ENCODE results near the gene RTRAF. TPM values are rescaled to one million over a fixed set of nuclear protein-coding genes. Genes with fewer than 3 reads are reported as not detected.

RTRAF gene
- total RNA-seq, 1 experiment from 2014 or later: 350 TPM

GRCh38 chr14:52053044-52053443 is 63.7 kb downstream of the RTRAF start:
- no peak overlapping the region for H2BK120ac ChIP-seq (ENCODE audit: low read depth, low read length, poor library complexity, severe bottlenecking)
- no peak overlapping the region for H3K4me2 ChIP-seq (ENCODE audit: insufficient read depth, insufficient read length, low read length)
- H3K23me2 ChIP-seq (ENCODE audit: insufficient read length, low read depth, low read length, poor library complexity, severe bottlenecking): no peaks in the 10 kb centered on the region
- DNase-seq: no peak
- no peaks in the 10 kb centered on the region for H3K36me3 Mint-ChIP-seq (ENCODE audit: insufficient read depth in 1 of 3, low read depth in 3 of 3)
- H4K20me1 ChIP-seq (ENCODE audit: control insufficient read depth, insufficient read depth, insufficient read length): no peaks in the 10 kb centered on the region
- H2BK12ac ChIP-seq (ENCODE audit: insufficient read length, low read depth, low read length): no peak overlapping the region
- H3K27me3 Mint-ChIP-seq (ENCODE audit: low read depth): peaks cover 2% of the 10 kb centered on the region; the same call in 1 of the 2 replicates
- H4K5ac ChIP-seq (ENCODE audit: insufficient read length, low read depth, low read length): no peak overlapping the region
- H2AK5ac ChIP-seq (ENCODE audit: insufficient read length, low read length): no peak overlapping the region
- H3K79me2 ChIP-seq (ENCODE audit: insufficient read depth, low read length): no peaks in the 10 kb centered on the region
- no peak overlapping the region for H3K27ac ChIP-seq (ENCODE audit: insufficient read length, low read depth, low read length)
- no peak overlapping the region for H2BK20ac ChIP-seq (ENCODE audit: low read depth, low read length, poor library complexity, severe bottlenecking)
- no peak overlapping the region for H2BK15ac ChIP-seq (ENCODE audit: low read depth, low read length)
- no peaks in the 10 kb centered on the region for H3K9me3 ChIP-seq (ENCODE audit: control insufficient read depth, low read depth, low read length)
- no peak overlapping the region for H3K56ac ChIP-seq (ENCODE audit: insufficient read length, low read depth, low read length)
- H3K4me1 Mint-ChIP-seq: peaks cover 13 to 16% of the 10 kb centered on the region in 2 experiments
- H2AFZ ChIP-seq (ENCODE audit: low read length): no peak overlapping the region
- H3K27ac Mint-ChIP-seq: no peak overlapping the region
- H4K91ac ChIP-seq (ENCODE audit: insufficient read length, low read depth, low read length): no peak overlapping the region
- 0 out of 2 replicates have a peak, but pooled peaks cover 3% of the 10 kb centered on the region for H3K4me1 ChIP-seq (ENCODE audit: insufficient read depth, low read length)
- no peak overlapping the region for H3K23ac ChIP-seq (ENCODE audit: insufficient read length, low read depth, low read length)
- no peak overlapping the region for H3K18ac ChIP-seq (ENCODE audit: insufficient read length, low read depth, low read length)
- no peak overlapping the region for H3T11ph ChIP-seq (ENCODE audit: low read length)
- no peak for TF ChIP-seq CTCF (conservative IDR thresholded peaks at IDR 0.05)
- H3K27me3 ChIP-seq (ENCODE audit: insufficient read depth, low read length): no peaks in the 10 kb centered on the region
- H2BK5ac ChIP-seq (ENCODE audit: insufficient read length, low read length): no peak overlapping the region
- H3K79me1 ChIP-seq (ENCODE audit: insufficient read depth, low read depth, low read length, poor library complexity, severe bottlenecking): no peaks in the 10 kb centered on the region
- no peak overlapping the region for H4K8ac ChIP-seq (replicated peaks; ENCODE audit: insufficient read length, low read depth, low read length)
- no peaks in the 10 kb centered on the region for H3K9me3 Mint-ChIP-seq
- H3K9ac ChIP-seq (ENCODE audit: extremely low read depth, insufficient read length, low read length): no peak overlapping the region
- H3K4ac ChIP-seq (ENCODE audit: low read depth, low read length): no peak overlapping the region
- WGBS (ENCODE audit: extremely low coverage, insufficient read length, low lambda C conversion rate): no CpG with 5 or more reads among the region's 5 CpGs
- no peak overlapping the region for H3K4me3 Mint-ChIP-seq
- H3K14ac ChIP-seq (ENCODE audit: insufficient read depth, low read length): no peak overlapping the region
